ENCODE measurements around the gene SURF1.
A peak's percentile ranks its signal among the peaks of the same experiment; 100 is the strongest.

The SURF1 gene

DNA sequence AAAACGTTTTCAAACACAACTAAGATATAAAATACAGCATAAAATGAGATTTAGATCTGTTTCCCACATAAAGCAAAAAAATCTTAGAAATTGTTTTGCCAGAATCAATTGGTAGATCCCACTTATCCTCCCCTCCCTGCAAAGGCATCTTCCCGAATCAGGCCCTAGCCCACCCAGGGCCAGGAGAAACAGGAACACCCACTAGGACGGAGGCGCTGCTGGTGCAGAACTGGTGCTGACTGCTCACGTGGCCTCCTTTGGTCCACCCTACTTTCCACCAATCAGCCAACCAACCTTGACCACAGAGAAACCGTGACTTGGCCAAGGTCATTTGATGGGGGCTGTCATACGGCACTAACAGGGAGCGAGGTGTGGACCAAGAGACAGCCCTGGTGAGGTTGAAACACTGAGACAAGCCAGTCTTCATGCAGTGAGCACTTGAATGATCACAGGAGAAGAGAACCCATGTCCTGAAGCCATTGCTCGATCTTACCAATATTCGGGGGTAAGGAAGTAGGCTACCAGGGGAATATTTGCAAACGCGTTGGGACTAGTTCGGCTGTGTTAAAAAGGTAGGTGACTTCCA is 5.3 kb upstream of the SURF1 start:
- DNase-seq (ENCODE audit: low read depth), result no peak

DNA sequence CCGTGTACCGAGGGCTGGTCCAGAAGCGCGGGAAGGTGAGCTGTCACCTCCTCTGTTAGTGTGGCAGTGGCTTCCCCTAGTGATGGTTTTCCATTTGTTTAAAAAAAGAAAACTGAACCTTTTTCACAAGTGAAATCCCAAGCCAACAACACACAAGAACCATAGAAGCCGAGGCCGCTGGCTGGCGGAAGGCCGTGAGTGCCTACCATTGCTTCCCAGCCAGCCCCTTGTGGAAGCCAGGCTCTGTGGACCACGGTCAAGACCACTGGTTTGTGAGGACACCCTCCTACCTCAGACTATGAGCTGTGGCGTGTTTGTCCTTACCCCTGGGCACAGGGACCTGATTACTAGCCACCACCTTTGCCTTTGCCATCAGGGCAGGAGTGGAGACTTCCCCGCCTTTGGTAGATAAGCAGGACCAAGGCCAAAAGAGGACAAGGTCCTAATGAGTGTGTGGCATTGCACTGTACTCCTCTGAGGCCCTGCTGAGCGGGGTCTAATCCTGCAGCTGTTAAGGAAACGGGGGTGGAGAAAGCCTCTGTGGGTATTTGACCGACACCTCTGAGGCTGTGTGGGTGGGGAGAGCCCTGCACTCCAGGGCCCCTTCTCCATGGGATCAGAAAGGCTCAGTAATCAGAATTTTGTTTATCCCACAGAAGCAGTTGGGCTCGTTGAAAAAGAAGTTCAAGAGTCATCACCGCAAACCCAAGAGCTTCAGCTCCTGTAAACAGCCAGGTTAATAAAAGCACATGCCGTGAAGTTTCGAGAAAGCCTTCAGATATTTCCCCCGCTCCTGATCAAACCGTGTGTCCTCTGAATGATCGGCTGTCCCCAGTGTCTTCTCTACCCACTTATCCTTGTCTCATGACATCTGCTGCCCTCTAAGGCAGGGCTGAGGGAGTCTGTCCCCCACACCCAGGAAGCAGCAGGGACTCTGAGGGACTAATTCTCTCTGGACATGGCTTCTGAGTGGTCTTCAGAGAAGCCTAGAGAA is 4.4 kb upstream of the SURF1 start:
- no peak for DNase-seq (ENCODE audit: low read depth)

GRCh38 chr9:133359399-133360175 is 3.3 kb upstream of the SURF1 start:
- no peak for DNase-seq (ENCODE audit: low read depth)

DNA sequence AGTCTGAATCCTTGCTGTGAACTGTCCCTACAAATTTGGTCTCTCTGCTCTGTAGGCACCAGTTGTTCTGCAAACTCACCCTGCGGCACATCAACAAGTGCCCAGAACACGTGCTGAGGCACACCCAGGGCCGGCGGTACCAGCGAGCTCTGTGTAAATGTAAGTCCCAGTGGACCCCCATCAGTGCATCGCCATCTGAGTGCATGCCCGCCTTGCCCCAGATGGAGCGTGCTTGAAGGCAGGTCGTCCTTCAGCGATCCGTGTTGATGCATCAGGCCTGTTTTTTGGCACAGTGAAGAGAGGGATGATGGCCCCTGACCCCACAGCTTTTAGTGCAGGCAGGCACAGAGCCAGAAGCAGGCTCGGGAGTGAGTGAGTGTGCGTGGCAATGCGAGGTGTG is 1.4 kb upstream of the SURF1 start:
- DNase-seq (ENCODE audit: low read depth), result no peak

DNA sequence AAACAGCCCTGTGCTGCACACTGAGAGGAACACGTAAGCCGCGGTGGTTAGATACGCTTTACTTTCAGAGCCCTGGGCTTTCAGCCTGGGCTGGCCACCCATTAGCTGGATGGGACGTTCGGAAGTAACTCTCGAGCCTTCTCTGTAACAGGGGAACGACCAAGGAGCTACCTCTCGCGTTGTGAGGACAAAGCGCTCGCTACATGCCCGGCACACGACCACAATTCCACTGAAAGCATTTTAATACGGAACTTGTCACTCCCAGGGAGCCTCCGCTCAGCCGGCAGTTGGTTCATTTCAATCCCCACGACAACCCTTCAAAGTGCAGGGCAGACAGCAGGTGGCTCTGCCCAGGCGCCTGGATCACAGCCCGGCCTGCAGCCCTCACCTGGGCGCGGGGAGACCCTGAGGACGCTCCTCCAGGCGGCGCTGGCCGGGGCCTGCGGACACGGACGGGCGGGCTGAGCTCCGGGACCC is 368 bp downstream of the SURF1 start:
- DNase-seq (ENCODE audit: low read depth), result no peak

DNA sequence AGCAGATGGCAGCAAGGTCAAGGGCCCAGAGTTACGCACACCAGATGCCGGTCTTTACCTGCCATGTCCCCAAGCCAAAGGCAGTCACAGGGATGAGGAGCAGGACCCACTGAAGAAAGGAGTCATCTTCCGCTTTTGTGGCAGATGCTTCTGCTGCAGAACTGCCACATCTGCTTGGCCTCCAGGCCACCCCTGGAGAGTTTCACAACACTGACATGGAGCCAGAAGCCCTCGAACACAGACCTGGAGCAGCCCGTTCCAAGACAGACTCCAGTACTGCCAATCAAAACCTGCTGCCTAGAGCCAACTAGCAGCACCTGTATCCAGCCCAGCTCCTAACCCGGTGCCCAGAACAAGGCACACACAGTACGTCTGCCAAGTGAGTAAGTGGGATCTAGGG is 1.5 kb downstream of the SURF1 start:
- no peak for DNase-seq (ENCODE audit: low read depth)

GRCh38 chr9:133353548-133353947 is 2.7 kb downstream of the SURF1 start:
- no peak for DNase-seq (ENCODE audit: low read depth)

DNA sequence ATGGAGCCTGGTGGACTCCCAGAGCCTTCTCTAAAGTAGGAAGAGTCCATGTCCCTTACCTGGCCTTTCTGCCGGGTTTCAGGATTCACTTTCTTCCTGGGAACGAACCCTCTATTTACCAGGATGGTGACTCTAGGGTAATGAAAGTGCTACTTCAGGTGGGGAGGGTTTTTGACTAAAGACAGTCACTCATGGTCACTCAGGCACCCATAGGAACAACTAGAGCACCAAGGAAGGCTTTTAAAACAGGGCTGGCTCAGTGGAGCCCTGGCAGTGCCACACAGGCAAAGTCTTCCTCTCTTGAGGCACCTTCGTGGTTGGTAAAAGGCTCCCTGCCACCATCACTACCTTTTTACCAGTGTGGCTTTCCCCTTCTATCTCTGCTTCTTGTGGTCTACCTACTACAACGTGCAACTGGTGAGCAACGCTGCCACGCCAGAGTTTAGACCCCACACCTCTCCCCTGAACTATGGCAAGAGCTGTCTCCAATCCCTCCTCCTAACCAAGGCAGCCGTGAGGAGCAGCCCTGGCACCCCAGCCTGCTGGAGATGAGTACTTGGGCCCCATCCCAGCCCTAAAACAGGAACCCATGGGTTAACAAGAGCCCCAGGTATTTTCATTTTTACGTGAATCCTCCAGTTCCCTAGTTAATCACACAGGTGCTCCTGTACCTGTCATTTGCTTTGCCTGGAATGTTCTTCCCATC is 3.5 kb downstream of the SURF1 start:
- no peak for DNase-seq (ENCODE audit: low read depth)

DNA sequence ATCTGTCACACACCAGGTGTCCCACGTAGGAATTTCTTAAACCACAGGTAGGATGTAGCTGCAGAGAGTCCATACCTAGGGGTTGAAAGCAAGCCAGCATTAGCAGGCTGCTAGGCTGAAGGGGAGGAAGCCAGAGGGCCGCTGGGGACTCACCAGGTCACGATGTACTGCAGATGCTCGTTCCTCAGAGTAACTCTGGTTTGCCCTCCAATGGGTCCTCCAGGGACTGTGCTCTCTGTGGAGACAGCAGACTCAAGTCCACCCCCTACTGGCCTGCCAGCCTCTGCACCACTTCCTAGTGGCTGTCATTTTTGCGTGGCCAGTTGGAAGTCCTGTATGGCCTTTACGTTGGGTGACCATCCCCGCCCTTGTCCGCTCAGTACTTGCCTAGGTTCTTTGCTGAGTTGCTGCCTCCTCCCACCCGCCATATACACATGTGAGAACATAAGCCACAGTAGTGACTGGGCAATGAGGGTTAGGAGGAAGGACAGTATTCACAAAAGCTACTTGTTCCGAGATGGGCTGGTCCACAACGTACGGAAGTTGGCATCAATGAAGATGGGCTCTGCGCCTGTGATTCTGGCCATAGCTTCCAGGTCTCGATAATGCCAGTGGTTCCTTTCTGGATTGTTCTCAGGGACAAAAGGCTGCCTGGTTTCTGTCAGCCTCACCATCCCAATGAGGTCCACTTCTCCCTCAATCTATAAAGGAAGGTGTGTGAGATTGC is 4.2 kb downstream of the SURF1 start:
- no peak for DNase-seq (ENCODE audit: low read depth)

- DNase-seq (ENCODE audit: low read depth), result no peak
These were observed 4.8 kb downstream of the SURF1 start for GRCh38 chr9:133351526-133351907.

DNA sequence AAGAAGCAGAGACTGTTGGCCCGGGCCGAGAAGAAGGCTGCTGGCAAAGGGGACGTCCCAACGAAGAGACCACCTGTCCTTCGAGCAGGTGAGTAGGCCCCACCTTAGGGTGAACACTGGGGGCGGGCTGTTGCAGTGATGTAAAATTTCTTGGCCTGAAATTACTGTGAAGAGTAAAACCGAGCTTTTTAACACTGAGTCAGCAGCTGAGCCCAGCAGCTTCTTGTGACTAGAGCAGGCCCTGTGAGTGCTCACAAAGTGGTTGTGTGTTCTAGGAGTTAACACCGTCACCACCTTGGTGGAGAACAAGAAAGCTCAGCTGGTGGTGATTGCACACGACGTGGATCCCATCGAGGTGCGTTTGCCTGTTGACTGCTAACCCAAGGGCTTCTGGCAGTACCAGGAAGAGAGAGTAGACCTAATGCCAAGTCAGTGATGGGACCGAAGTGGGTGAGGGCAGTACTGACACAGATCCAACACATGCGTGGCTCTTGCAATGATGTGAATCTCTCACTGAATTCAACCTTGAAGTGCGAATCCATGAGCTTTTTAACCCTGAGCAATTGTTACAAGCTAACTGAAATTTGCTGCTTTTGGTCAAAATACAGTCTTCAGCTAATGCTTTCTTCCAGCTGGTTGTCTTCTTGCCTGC is 6.2 kb downstream of the SURF1 start:
- DNase-seq (ENCODE audit: low read depth), result no peak

DNA sequence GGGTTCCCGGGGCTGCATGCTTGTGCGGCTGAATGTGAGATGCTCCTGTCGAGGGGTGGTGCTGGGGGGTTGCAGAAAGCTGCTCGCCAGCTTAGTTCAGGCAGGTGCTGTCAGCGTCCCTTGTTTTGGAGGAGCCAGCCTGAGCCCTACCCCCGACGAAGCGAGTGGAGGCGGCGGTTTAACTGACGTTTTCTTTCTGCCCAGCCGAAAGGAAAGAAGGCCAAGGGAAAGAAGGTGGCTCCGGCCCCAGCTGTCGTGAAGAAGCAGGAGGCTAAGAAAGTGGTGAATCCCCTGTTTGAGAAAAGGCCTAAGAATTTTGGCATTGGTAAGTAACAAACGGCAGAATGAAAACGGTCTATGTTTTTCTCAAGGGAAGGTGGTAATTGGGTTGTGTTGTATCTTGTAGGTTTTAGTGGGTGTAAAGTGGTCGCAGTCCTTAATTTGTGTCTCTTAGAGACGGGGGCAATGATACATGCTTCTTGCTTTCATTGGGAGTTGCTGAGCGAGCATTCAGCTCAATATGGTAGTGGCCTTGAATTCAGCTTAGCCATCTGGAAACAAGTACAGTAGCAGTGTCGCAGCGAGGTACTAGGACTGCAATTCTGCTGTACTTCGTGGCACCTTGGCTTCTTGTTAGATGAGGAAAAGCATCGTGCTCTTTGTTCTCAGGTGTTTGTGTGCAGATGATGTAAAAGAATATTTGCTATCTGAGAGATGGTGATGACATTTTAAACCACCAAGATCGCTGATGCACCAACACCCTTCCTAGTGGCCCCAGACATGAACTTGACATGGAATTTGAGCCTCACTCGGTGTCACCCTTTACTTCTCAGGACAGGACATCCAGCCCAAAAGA is 7.3 kb downstream of the SURF1 start:
- DNase-seq (ENCODE audit: low read depth), result no peak

- DNase-seq (ENCODE audit: low read depth), result peak; percentile 83
These were observed 8.1 kb downstream of the SURF1 start, which contains the start of the genes MED22 and RPL7A for GRCh38 chr9:133347985-133348717. Gene MED22 (minus strand): TSS chr9:133348131. CDS start chr9:133346662, 1,469 bp downstream. Gene RPL7A (plus strand): TSS chr9:133348218. CDS start chr9:133348244, 26 bp downstream.

DNA sequence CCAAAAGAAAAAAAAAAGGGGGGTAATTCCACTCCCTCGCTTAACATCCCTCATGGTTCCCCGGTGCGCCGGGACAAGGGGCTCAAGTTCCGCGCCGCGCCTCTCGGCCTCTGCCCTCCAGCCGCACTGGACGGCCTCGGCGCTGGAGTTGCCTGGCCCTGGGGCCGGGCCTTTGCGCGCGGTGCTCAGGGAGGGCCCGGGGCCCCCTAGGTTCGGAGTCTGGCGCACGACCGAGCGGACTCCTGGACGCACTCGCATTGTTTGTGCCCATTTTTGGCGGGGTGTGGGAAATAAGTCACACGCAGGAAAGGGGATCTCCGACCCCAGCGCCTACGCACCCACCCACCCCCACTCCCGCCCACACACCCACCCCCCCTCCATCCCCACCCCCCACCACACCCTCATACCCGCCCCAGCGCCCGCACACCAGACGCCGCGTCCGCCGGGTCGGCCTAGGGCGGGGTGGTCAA is 8.7 kb downstream of the SURF1 start:
- no peak for DNase-seq (ENCODE audit: low read depth)

GRCh38 chr9:133346021-133346785 is 10.1 kb downstream of the SURF1 start:
- DNase-seq (ENCODE audit: low read depth), result no peak

DNA sequence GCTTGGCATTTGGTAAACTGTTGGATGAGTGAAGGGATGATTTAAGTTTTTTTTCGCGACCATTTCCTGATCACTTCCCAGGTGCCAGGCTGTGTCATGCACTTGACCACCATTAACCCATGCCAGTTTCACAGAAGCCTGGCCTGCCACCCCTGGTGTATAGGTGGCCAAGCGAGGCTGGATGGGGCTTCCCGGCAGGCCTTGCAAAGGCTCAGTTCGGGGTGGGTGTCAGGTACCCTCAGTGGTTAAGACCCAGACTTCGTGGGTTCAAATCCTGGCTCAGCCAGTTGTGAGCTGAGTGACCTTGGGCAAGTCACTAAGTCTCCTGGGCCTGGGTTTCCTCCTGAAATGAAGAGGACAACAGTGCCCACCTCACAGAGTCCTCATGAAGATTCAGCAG is 10.7 kb downstream of the SURF1 start:
- no peak for DNase-seq (ENCODE audit: low read depth)

GRCh38 chr9:133344979-133345378 is 11.3 kb downstream of the SURF1 start:
- no peak for DNase-seq (ENCODE audit: low read depth)

- DNase-seq (ENCODE audit: low read depth), result no peak
These were observed 12.2 kb downstream of the SURF1 start for GRCh38 chr9:133344071-133344470.
